ENCODE data around the gene MTHFD2L. TPM values are rescaled to one million over a fixed set of nuclear protein-coding genes. Genes with fewer than 3 reads are reported as not detected.

The MTHFD2L gene
- total RNA-seq, 1 experiment from 2014 or later, result 11.6 TPM

GRCh38 chr4:74262522-74262921, 104.6 kb downstream of the MTHFD2L start:
- Histone ChIP-seq H3K79me1 (ENCODE audit: insufficient read depth, low read depth, low read length, poor library complexity, severe bottlenecking) (no peaks in the 10 kb centered on the region), H3K23ac (ENCODE audit: insufficient read length, low read depth, low read length) (no peak overlapping the region), H2AK5ac (ENCODE audit: insufficient read length, low read length) (no peak overlapping the region), H2BK15ac (ENCODE audit: low read depth, low read length) (no peak overlapping the region), H3K27ac (ENCODE audit: insufficient read length, low read depth, low read length) (no peak overlapping the region), H2BK5ac (ENCODE audit: insufficient read length, low read length) (no peak overlapping the region), H4K5ac (ENCODE audit: insufficient read length, low read depth, low read length) (no peak overlapping the region), H2BK120ac (ENCODE audit: low read depth, low read length, poor library complexity, severe bottlenecking) (no peak overlapping the region), H3K9me3 (ENCODE audit: control insufficient read depth, low read depth, low read length) (no peaks in the 10 kb centered on the region), H3T11ph (ENCODE audit: low read length) (no peak overlapping the region), H4K20me1 (ENCODE audit: control insufficient read depth, insufficient read depth, insufficient read length) (no peaks in the 10 kb centered on the region), H3K18ac (ENCODE audit: insufficient read length, low read depth, low read length) (no peak overlapping the region), H3K4ac (ENCODE audit: low read depth, low read length) (no peak overlapping the region), H2BK20ac (ENCODE audit: low read depth, low read length, poor library complexity, severe bottlenecking) (no peak overlapping the region), H4K8ac (replicated peaks; ENCODE audit: insufficient read length, low read depth, low read length) (no peak overlapping the region), H3K9ac (ENCODE audit: extremely low read depth, insufficient read length, low read length) (no peak overlapping the region), H3K27me3 (ENCODE audit: insufficient read depth, low read length) (no peaks in the 10 kb centered on the region), H3K23me2 (ENCODE audit: insufficient read length, low read depth, low read length, poor library complexity, severe bottlenecking) (no peaks in the 10 kb centered on the region), H2AFZ (ENCODE audit: low read length) (no peak overlapping the region), H3K4me1 (ENCODE audit: insufficient read depth, low read length) (no peaks in the 10 kb centered on the region), H3K4me2 (ENCODE audit: insufficient read depth, insufficient read length, low read length) (no peak overlapping the region), H3K56ac (ENCODE audit: insufficient read length, low read depth, low read length) (no peak overlapping the region), H3K14ac (ENCODE audit: insufficient read depth, low read length) (no peak overlapping the region), H3K79me2 (ENCODE audit: insufficient read depth, low read length) (no peaks in the 10 kb centered on the region), H4K91ac (ENCODE audit: insufficient read length, low read depth, low read length) (no peak overlapping the region), H2BK12ac (ENCODE audit: insufficient read length, low read depth, low read length) (no peak overlapping the region)
- Mint-ChIP-seq H3K36me3 (ENCODE audit: insufficient read depth in 1 of 3, low read depth in 3 of 3) (no peaks in the 10 kb centered on the region), H3K9me3 (no peaks in the 10 kb centered on the region), H3K4me3 (no peak overlapping the region), H3K27me3 (ENCODE audit: low read depth) (no peaks in the 10 kb centered on the region), H3K4me1 (no peaks in the 10 kb centered on the region), H3K27ac (no peak overlapping the region)
- TF ChIP-seq, protein P1, sequence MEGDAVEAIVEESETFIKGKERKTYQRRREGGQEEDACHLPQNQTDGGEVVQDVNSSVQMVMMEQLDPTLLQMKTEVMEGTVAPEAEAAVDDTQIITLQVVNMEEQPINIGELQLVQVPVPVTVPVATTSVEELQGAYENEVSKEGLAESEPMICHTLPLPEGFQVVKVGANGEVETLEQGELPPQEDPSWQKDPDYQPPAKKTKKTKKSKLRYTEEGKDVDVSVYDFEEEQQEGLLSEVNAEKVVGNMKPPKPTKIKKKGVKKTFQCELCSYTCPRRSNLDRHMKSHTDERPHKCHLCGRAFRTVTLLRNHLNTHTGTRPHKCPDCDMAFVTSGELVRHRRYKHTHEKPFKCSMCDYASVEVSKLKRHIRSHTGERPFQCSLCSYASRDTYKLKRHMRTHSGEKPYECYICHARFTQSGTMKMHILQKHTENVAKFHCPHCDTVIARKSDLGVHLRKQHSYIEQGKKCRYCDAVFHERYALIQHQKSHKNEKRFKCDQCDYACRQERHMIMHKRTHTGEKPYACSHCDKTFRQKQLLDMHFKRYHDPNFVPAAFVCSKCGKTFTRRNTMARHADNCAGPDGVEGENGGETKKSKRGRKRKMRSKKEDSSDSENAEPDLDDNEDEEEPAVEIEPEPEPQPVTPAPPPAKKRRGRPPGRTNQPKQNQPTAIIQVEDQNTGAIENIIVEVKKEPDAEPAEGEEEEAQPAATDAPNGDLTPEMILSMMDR (conservative IDR thresholded peaks at IDR 0.05), result no peak
- DNase-seq, result no peak

Measured in H9 (cell line).